GM12878 (cell line): ENCODE results near the gene POLRMT. TPM values are rescaled to one million over a fixed set of nuclear protein-coding genes. Genes with fewer than 3 reads are reported as not detected.
A peak's percentile ranks its signal among the peaks of the same experiment; 100 is the strongest.

Experiments used
- CBX5 ChIP-seq: sonication (generic); IDR thresholded peaks from 2 replicates; pipeline ENCODE4 v1.6.1; 2016; ENCODE audit warnings: low read depth, moderate library complexity, mild to moderate bottlenecking, inconsistent platforms
- CTCF ChIP-seq, 3 experiments: IDR thresholded peaks in 2 of 3; conservative IDR thresholded peaks in 1 of 3; 2 replicates each; pipeline ENCODE4 v1.5.1; 2011; ENCODE audit warnings: low read depth in 3 of 3, low read length in 3 of 3, mild to moderate bottlenecking in 3 of 3, control low read depth in 2 of 3, moderate library complexity in 2 of 3, inconsistent platforms in 1 of 3, mixed read lengths in 1 of 3; ENCODE audit not compliant: control insufficient read depth in 2 of 3, insufficient read depth in 1 of 3; ENCODE audit errors: extremely low read depth in 1 of 3
- EGR1 ChIP-seq, 2 experiments: IDR thresholded peaks; 1 replicate in 1 of 2; 2 replicates in 1 of 2; pipeline ENCODE4 v1.6.1; 2011 to 2012; ENCODE audit warnings: low read depth in 2 of 2, low read length in 2 of 2, borderline replicate concordance in 1 of 2, mild to moderate bottlenecking in 1 of 2, moderate library complexity in 1 of 2
- FOXM1 ChIP-seq: IDR thresholded peaks from 2 replicates; pipeline ENCODE4 v1.6.1; 2012; ENCODE audit warnings: low read depth, mild to moderate bottlenecking, inconsistent platforms, low read length, moderate library complexity
- KLF5 ChIP-seq: fragments of 450-650 bp; IDR thresholded peaks from 2 replicates; pipeline ENCODE4 v1.6.1; 2014; ENCODE audit warnings: mild to moderate bottlenecking; ENCODE audit not compliant: partially characterized antibody
- MEF2A ChIP-seq: IDR thresholded peaks from 2 replicates; pipeline ENCODE4 v1.6.1; 2011; ENCODE audit warnings: low read depth, mild to moderate bottlenecking, low read length, moderate library complexity; ENCODE audit not compliant: insufficient read depth
- MYB ChIP-seq: fragments of 150-350 bp; IDR thresholded peaks from 2 replicates; pipeline ENCODE4 v1.6.1; 2014; ENCODE audit warnings: mild to moderate bottlenecking, low read depth, low read length, borderline replicate concordance
- MYC ChIP-seq: IDR thresholded peaks from 2 replicates; pipeline ENCODE4 v1.6.1; 2011; ENCODE audit warnings: mild to moderate bottlenecking, low read length, moderate library complexity, inconsistent platforms; ENCODE audit not compliant: insufficient read depth, insufficient replicate concordance, insufficient read length, severe bottlenecking
- PAX8 ChIP-seq: fragments of 450-650 bp; IDR thresholded peaks from 2 replicates; pipeline ENCODE4 v1.6.1; 2017; ENCODE audit warnings: mild to moderate bottlenecking, moderate library complexity
- PBX3 ChIP-seq: IDR thresholded peaks from 2 replicates; pipeline ENCODE4 v1.6.1; 2011; ENCODE audit warnings: mild to moderate bottlenecking, low read depth, low read length, moderate library complexity; ENCODE audit not compliant: insufficient replicate concordance
- POU2F2 ChIP-seq: IDR thresholded peaks from 3 replicates; pipeline ENCODE4 v1.6.1; 2011; ENCODE audit warnings: low read depth, mild to moderate bottlenecking, low read length, borderline replicate concordance
- RUNX3 ChIP-seq: IDR thresholded peaks from 2 replicates; pipeline ENCODE4 v1.6.1; 2012; ENCODE audit warnings: low read length, inconsistent platforms
- SMC3 ChIP-seq: IDR thresholded peaks from 2 replicates; pipeline ENCODE4 v1.6.1; 2011; ENCODE audit warnings: low read length, improper control_type of control experiment, borderline replicate concordance
- TCF12 ChIP-seq: IDR thresholded peaks from 2 replicates; pipeline ENCODE4 v1.6.1; 2011; ENCODE audit warnings: low read depth, mild to moderate bottlenecking, low read length
- ZNF24 ChIP-seq: fragments of 450-650 bp; IDR thresholded peaks from 2 replicates; pipeline ENCODE4 v1.6.1; 2017; ENCODE audit warnings: antibody characterized with exemption, mild to moderate bottlenecking
- polyA plus RNA-seq, 11 experiments: library from polyadenylated mRNA; depleted of rRNA in 4 of 11; unstranded in 6 of 11; stranded (reverse) in 5 of 11; fragments of >200 nt; fragmentation: Nextera tagmentation in 4 of 11; fragmentation: Illumina TruSeq in 1 of 11; extraction: Ambion mirVana in 4 of 11; extraction: Trizol in 1 of 11; gene quantifications; 1 replicate in 1 of 11; 2 replicates in 10 of 11; pipeline versions ENCODE4 v1.2.1 to v1.2.3, GENCODE V29; 2011 to 2016; ENCODE audit warnings: inconsistent platforms in 2 of 11, missing spikeins in 2 of 11, low read depth in 1 of 11
- total RNA-seq, 4 experiments: library from RNA; depleted of rRNA in 3 of 4; stranded (reverse); fragments of >200 nt in 3 of 4; fragmentation: Illumina TruSeq in 1 of 4; extraction: Trizol in 1 of 4; gene quantifications; 2 replicates each; pipeline versions ENCODE4 v1.2.1 to v1.2.3, GENCODE V29; 2013 to 2021
- TF ChIP-seq, protein P1 (sequence below): fragments of 150-350 bp; IDR thresholded peaks from 2 replicates; pipeline ENCODE4 v1.6.1; 2016; ENCODE audit warnings: low read depth, low read length
- TF ChIP-seq, protein P2 (sequence below): fragments of 450-650 bp; IDR thresholded peaks from 2 replicates; pipeline ENCODE4 v1.6.1; 2017; ENCODE audit warnings: mild to moderate bottlenecking

POLRMT gene
- total and polyA plus RNA-seq, 10 of the 15 experiments (the other 5 are each of a cell fraction or from before 2014, with no cell fraction given) = 9.9 to 57.6 (median 34.6) TPM

DNA sequence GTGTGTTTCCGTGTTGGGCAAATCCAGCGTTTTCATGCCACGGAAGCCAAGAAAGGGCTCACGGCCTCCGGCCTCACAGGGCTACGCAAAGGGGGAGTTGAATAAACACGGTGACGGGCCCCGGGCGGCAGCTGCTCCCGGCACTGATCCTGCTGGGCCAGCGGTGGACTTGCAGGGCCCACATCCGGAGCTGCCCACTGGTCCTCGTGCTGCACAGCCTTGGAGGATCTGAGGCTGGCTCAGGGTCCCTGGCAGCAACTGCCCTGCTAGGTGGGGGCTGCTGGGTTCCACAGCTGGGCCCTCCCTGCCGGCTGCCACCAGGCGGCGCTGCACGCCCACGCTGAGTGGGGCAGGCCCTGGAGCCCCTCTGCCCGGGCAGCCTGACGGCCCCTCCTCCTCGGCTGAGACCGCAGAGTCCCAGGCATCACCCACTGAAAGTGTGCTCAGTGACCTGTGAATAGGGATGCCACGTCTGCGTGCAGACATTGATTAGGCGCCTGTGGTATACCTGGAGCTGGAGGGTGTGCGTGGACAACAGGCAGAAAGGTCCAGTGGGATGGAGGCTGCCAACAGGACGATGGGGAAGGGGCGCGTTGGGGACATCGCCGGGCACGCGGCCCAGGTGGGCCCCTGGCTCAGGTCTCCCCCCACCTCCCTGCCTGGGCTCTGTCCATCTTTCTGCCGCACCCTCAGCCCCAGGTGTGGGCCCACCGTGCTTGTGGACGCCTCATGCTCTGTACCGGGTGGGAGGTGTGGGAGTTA is 48.9 kb downstream of the POLRMT start (continued):
- TF ChIP-seq CTCF (IDR thresholded peaks at IDR 0.05 in 2 of 3, conservative IDR thresholded peaks at IDR 0.05 in 1 of 3; ENCODE audit: control insufficient read depth in 2 of 3, extremely low read depth in 1 of 3, insufficient read depth in 1 of 3, low read depth in 3 of 3, low read length in 3 of 3) = peak; percentile 85 to 98 (median 89)
- no peak for TF ChIP-seq KLF5
- TF ChIP-seq MYB = peak; percentile 3; the same call in 1 of the 2 replicates
- TF ChIP-seq MYC = no peak
- no peak for TF ChIP-seq PAX8
- no peak for TF ChIP-seq PBX3
- TF ChIP-seq, protein P1, sequence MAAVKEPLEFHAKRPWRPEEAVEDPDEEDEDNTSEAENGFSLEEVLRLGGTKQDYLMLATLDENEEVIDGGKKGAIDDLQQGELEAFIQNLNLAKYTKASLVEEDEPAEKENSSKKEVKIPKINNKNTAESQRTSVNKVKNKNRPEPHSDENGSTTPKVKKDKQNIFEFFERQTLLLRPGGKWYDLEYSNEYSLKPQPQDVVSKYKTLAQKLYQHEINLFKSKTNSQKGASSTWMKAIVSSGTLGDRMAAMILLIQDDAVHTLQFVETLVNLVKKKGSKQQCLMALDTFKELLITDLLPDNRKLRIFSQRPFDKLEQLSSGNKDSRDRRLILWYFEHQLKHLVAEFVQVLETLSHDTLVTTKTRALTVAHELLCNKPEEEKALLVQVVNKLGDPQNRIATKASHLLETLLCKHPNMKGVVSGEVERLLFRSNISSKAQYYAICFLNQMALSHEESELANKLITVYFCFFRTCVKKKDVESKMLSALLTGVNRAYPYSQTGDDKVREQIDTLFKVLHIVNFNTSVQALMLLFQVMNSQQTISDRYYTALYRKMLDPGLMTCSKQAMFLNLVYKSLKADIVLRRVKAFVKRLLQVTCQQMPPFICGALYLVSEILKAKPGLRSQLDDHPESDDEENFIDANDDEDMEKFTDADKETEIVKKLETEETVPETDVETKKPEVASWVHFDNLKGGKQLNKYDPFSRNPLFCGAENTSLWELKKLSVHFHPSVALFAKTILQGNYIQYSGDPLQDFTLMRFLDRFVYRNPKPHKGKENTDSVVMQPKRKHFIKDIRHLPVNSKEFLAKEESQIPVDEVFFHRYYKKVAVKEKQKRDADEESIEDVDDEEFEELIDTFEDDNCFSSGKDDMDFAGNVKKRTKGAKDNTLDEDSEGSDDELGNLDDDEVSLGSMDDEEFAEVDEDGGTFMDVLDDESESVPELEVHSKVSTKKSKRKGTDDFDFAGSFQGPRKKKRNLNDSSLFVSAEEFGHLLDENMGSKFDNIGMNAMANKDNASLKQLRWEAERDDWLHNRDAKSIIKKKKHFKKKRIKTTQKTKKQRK = no peak
- TF ChIP-seq EGR1 (IDR thresholded peaks at IDR 0.05; ENCODE audit: borderline replicate concordance in 1 of 2, low read depth in 2 of 2, low read length in 2 of 2) = peak in 1 of 2 experiments; percentile 55; a peak in 1 of 3 replicates
- TF ChIP-seq POU2F2 = peak; percentile 63; the same call in 1 of the 3 replicates
- TF ChIP-seq TCF12 = peak; percentile 62; the same call in 1 of the 2 replicates
- peak; percentile 61 for TF ChIP-seq SMC3
- no peak for TF ChIP-seq MEF2A
- peak; percentile 5; the same call in 1 of the 2 replicates for TF ChIP-seq RUNX3
- TF ChIP-seq, protein P2, sequence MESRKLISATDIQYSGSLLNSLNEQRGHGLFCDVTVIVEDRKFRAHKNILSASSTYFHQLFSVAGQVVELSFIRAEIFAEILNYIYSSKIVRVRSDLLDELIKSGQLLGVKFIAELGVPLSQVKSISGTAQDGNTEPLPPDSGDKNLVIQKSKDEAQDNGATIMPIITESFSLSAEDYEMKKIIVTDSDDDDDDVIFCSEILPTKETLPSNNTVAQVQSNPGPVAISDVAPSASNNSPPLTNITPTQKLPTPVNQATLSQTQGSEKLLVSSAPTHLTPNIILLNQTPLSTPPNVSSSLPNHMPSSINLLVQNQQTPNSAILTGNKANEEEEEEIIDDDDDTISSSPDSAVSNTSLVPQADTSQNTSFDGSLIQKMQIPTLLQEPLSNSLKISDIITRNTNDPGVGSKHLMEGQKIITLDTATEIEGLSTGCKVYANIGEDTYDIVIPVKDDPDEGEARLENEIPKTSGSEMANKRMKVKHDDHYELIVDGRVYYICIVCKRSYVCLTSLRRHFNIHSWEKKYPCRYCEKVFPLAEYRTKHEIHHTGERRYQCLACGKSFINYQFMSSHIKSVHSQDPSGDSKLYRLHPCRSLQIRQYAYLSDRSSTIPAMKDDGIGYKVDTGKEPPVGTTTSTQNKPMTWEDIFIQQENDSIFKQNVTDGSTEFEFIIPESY = no peak
- TF ChIP-seq CBX5 = no peak
- TF ChIP-seq ZNF24 = no peak
- TF ChIP-seq FOXM1 = no peak
